GM19397 (cell line): Measurements from ENCODE around the gene SAMD10.
A peak's percentile ranks its signal among the peaks of the same experiment; 100 is the strongest.
"Not testable (repeated sequence)": the region's sequence is repeated elsewhere in the genome, so short reads cannot be mapped to it uniquely, and the experiment has no call there.

Experiments
- ATAC-seq: cut with Tn5 transposase; IDR thresholded peaks from one replicate; pipeline ENCODE4 v1.9.1; 2021; ENCODE audit warnings: mild to moderate bottlenecking, moderate library complexity; ENCODE audit not compliant: unreplicated experiment

Gene SAMD10

GRCh38 chr20:63979557-63980316 lies at the start of gene SAMD10:
SAMD10 (minus strand) TSS chr20:63979642; CDS start chr20:63979467, 175 bp downstream.
- ATAC-seq, result peak; percentile 26

GRCh38 chr20:64027981-64028685 lies 48.7 kb upstream of the SAMD10 start:
- no peak for ATAC-seq

- no peak for ATAC-seq
Measured at GRCh38 chr20:64025826-64026412, 46.5 kb upstream of the SAMD10 start.

GRCh38 chr20:64025101-64025825 lies 45.8 kb upstream of the SAMD10 start:
- ATAC-seq, result no peak

- ATAC-seq, result no peak
Measured at GRCh38 chr20:64024141-64024990, 44.9 kb upstream of the SAMD10 start.

GRCh38 chr20:64023361-64024140 lies 44.1 kb upstream of the SAMD10 start:
- no peak for ATAC-seq

- ATAC-seq, result no peak
Measured at GRCh38 chr20:64022671-64023360, 43.4 kb upstream of the SAMD10 start.

GRCh38 chr20:64021124-64021975 lies 41.9 kb upstream of the SAMD10 start:
- no peak for ATAC-seq

GRCh38 chr20:64015635-64016034 lies 36.2 kb upstream of the SAMD10 start:
- ATAC-seq, result no peak

- not testable (repeated sequence) for ATAC-seq
Measured at GRCh38 chr20:64012385-64013154, 33.1 kb upstream of the SAMD10 start.

- no peak for ATAC-seq
Measured at GRCh38 chr20:64011366-64011779, 31.9 kb upstream of the SAMD10 start.

- ATAC-seq, result no peak
Measured at GRCh38 chr20:64010711-64011237, 31.3 kb upstream of the SAMD10 start.

- no peak for ATAC-seq
Measured at GRCh38 chr20:64009811-64010387, 30.5 kb upstream of the SAMD10 start.

GRCh38 chr20:64006902-64007301 lies 27.5 kb upstream of the SAMD10 start:
- ATAC-seq, result no peak

GRCh38 chr20:64006490-64006889 lies 27.0 kb upstream of the SAMD10 start:
- no peak for ATAC-seq

GRCh38 chr20:64005394-64005793 lies 26.0 kb upstream of the SAMD10 start:
- ATAC-seq, result no peak
